Measurements from ENCODE around the gene MED13L. TPM values are rescaled to one million over a fixed set of nuclear protein-coding genes. Genes with fewer than 3 reads are reported as not detected.

Gene MED13L
- total RNA-seq, 2 experiments from 2014 or later: 25.7 to 40.1 TPM

DNA sequence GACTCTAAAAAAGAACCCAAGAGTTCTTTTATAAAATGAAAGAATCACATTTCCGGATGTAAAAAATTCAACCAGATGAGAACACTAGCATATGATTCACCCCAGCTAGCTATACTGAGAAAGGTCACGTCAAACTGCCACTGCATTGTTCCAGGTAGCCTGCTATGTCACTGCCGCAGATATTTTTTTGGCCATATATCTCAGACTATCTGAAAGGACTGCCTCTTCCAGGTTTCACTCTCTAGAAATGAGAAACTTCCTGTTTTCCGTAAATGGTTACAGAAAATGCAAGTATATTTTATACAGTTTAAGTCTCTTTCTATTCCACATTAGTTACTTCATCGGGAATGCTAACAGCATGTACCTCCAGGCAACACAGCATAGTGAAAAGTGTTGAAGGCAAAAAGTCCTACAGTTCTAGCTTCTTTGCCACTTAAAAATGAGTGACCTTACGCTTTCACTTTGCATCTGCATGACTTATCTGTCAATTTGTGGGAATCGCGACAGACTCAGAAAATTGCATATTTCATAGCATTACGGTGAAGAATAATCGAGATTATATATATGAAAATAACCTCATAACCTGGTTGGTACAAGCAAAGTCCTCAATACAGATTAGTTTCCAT is 105.2 kb downstream of the MED13L start:
- H3K9me3 ChIP-seq (ENCODE audit: low read length): no peaks in the 10 kb centered on the region
- no peak overlapping the region for H2AFZ ChIP-seq (ENCODE audit: low read length)
- intact Hi-C loops (cut with micrococcal nuclease; ENCODE audit: unreplicated experiment): no loop called here
- H3K4me3 ChIP-seq (ENCODE audit: low read depth, low read length, poor library complexity, severe bottlenecking): no peak overlapping the region
- no peaks in the 10 kb centered on the region for H3K9me2 ChIP-seq (ENCODE audit: insufficient read depth, low read length)
- peaks cover 47% of the 10 kb centered on the region for H4K20me1 ChIP-seq (ENCODE audit: insufficient read depth, low read length)
- TF ChIP-seq, protein P1, sequence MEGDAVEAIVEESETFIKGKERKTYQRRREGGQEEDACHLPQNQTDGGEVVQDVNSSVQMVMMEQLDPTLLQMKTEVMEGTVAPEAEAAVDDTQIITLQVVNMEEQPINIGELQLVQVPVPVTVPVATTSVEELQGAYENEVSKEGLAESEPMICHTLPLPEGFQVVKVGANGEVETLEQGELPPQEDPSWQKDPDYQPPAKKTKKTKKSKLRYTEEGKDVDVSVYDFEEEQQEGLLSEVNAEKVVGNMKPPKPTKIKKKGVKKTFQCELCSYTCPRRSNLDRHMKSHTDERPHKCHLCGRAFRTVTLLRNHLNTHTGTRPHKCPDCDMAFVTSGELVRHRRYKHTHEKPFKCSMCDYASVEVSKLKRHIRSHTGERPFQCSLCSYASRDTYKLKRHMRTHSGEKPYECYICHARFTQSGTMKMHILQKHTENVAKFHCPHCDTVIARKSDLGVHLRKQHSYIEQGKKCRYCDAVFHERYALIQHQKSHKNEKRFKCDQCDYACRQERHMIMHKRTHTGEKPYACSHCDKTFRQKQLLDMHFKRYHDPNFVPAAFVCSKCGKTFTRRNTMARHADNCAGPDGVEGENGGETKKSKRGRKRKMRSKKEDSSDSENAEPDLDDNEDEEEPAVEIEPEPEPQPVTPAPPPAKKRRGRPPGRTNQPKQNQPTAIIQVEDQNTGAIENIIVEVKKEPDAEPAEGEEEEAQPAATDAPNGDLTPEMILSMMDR (conservative IDR thresholded peaks at IDR 0.05; ENCODE audit: low read length): no peak
- no peaks in the 10 kb centered on the region for H3K36me3 ChIP-seq (ENCODE audit: insufficient read depth, low read length)
- POLR2A ChIA-PET: interaction anchor here (0.7 kb wide), 1 partner anchor 971 kb away, joined by 3 read pairs; no protein-coding TSS in a partner anchor
- no TSS peak for BruUV-seq (replicated peaks)
- no peaks in the 10 kb centered on the region for H3K79me2 ChIP-seq (ENCODE audit: insufficient read depth, low read depth, low read length)
- H3K4me2 ChIP-seq (ENCODE audit: low read length): no peak overlapping the region
- H3K27ac ChIP-seq (ENCODE audit: low read depth, low read length, poor library complexity, severe bottlenecking): no peak overlapping the region
- CTCF ChIA-PET (ENCODE audit: unreplicated experiment): no interaction called here
- DNase-seq (ENCODE audit: low spot score): no peak
- H3K4me1 ChIP-seq (ENCODE audit: insufficient read depth, low read length, poor library complexity, severe bottlenecking): no peaks in the 10 kb centered on the region

DNA sequence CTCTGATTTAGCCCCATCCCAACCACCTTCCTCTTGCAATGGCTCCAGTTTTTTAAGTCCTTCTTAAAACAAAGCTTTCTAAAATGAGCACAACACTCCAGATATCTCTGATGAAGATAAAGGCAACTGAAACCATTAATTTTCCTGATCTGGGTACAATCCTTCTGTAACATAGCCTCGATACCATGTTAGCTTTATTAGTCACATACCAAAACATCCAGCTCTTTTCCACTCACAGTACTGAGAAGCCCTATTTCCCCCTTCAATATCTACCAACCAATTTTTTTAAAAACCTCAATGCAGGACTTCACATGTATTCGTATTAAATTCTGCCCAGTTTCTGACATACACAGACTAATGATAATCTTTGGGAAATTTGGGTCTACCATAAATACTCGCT is 105.9 kb downstream of the MED13L start:
- ChIA-PET POLR2A (interaction anchor here (1.0 kb wide), 1 partner anchor 55 kb away, joined by 3 read pairs; no protein-coding TSS in a partner anchor), CTCF (ENCODE audit: unreplicated experiment) (no interaction called here)
- Histone ChIP-seq H3K4me1 (ENCODE audit: insufficient read depth, low read length, poor library complexity, severe bottlenecking) (no peaks in the 10 kb centered on the region), H4K20me1 (ENCODE audit: insufficient read depth, low read length) (peaks cover 46% of the 10 kb centered on the region), H3K4me3 (ENCODE audit: low read depth, low read length, poor library complexity, severe bottlenecking) (no peak overlapping the region), H2AFZ (ENCODE audit: low read length) (no peak overlapping the region), H3K27ac (ENCODE audit: low read depth, low read length, poor library complexity, severe bottlenecking) (no peak overlapping the region), H3K4me2 (ENCODE audit: low read length) (no peak overlapping the region), H3K9me2 (ENCODE audit: insufficient read depth, low read length) (no peaks in the 10 kb centered on the region), H3K9me3 (ENCODE audit: low read length) (no peaks in the 10 kb centered on the region), H3K36me3 (ENCODE audit: insufficient read depth, low read length) (no peaks in the 10 kb centered on the region), H3K79me2 (ENCODE audit: insufficient read depth, low read depth, low read length) (no peaks in the 10 kb centered on the region)
- no TSS peak for BruUV-seq (replicated peaks)
- intact Hi-C loops (cut with micrococcal nuclease; ENCODE audit: unreplicated experiment): no loop called here
- no peak for DNase-seq (ENCODE audit: low spot score)
- TF ChIP-seq, protein P1 (conservative IDR thresholded peaks at IDR 0.05; ENCODE audit: low read length): no peak
- TF ChIP-seq EZH2phosphoT487 (IDR thresholded peaks at IDR 0.05; ENCODE audit: borderline replicate concordance, low read depth, low read length): no peak

DNA sequence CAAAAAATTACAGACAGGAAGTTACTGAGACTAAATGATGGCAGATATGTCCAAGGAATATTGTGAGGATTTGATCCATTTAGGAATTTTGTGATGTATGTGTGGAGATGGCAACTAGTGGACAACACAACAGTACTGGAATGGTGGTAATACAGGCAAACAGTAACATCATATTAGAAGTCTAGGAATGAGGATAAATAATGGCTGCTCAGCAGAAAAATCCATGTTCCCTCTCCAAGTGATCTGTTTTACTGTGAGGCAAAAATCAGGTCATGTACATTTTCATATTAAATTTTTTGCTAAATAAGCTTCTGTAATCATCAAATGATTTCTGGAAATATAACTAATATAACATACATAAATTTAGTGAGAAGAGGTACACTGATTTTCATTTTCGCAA is 108.4 kb downstream of the MED13L start:
- CTCF ChIA-PET (ENCODE audit: unreplicated experiment): no interaction called here
- Histone ChIP-seq H3K4me2 (ENCODE audit: low read length) (no peak overlapping the region), H3K4me1 (ENCODE audit: insufficient read depth, low read length, poor library complexity, severe bottlenecking) (no peaks in the 10 kb centered on the region), H3K79me2 (ENCODE audit: insufficient read depth, low read depth, low read length) (no peaks in the 10 kb centered on the region), H4K20me1 (ENCODE audit: insufficient read depth, low read length) (peaks cover 39% of the 10 kb centered on the region), H2AFZ (ENCODE audit: low read length) (no peak overlapping the region), H3K9me3 (ENCODE audit: low read length) (no peaks in the 10 kb centered on the region), H3K9me2 (ENCODE audit: insufficient read depth, low read length) (no peaks in the 10 kb centered on the region), H3K36me3 (ENCODE audit: insufficient read depth, low read length) (no peaks in the 10 kb centered on the region), H3K27ac (ENCODE audit: low read depth, low read length, poor library complexity, severe bottlenecking) (no peak overlapping the region), H3K4me3 (ENCODE audit: low read depth, low read length, poor library complexity, severe bottlenecking) (no peak overlapping the region)
- intact Hi-C loops (cut with micrococcal nuclease; ENCODE audit: unreplicated experiment): no loop called here
- TF ChIP-seq, protein P1 (conservative IDR thresholded peaks at IDR 0.05; ENCODE audit: low read length): no peak
- TF ChIP-seq EZH2phosphoT487 (IDR thresholded peaks at IDR 0.05; ENCODE audit: borderline replicate concordance, low read depth, low read length): no peak
- no peak for DNase-seq (ENCODE audit: low spot score)
- POLR2A ChIA-PET: no interaction called here
- BruUV-seq (replicated peaks): no TSS peak

Data from OCI-LY7 (cell line).